Colonic mucosa (tissue), 4 donors: ENCODE measurements around the gene METTL1. TPM values are rescaled to one million over a fixed set of nuclear protein-coding genes. Genes with fewer than 3 reads are reported as not detected.

ENCODE experiments used
- DNase-seq: peaks from one replicate; pipeline ENCODE4 v3.0.0-alpha.2; 2020
- H3K27ac ChIP-seq: fragments of 200-600 bp; one replicate; pipeline ENCODE4 v1.8.0; 2021
- H3K27me3 ChIP-seq: fragments of 200-600 bp; one replicate; pipeline ENCODE4 v1.8.0; 2021
- H3K36me3 ChIP-seq: fragments of 200-600 bp; one replicate; pipeline ENCODE4 v1.8.0; 2021
- H3K4me1 ChIP-seq: fragments of 200-600 bp; one replicate; pipeline ENCODE4 v1.8.0; 2021; ENCODE audit warnings: mild to moderate bottlenecking
- H3K4me3 ChIP-seq: fragments of 200-600 bp; one replicate; pipeline ENCODE4 v1.8.0; 2021
- H3K9ac ChIP-seq, 2 donors: one replicate each; pipeline ENCODE4 v1.7.0; 2013; ENCODE audit warnings: control low read depth in 2 of 2, low read depth in 2 of 2, low read length in 2 of 2
- H3K9me3 ChIP-seq: fragments of 200-600 bp; one replicate; pipeline ENCODE4 v1.8.0; 2021
- CTCF ChIP-seq: fragments of 200-600 bp; IDR thresholded peaks from one replicate; pipeline ENCODE4 v1.8.0; 2022; ENCODE audit warnings: antibody characterized with exemption, mild to moderate bottlenecking
- intact Hi-C: fragments of 100-400 bp; cut with DNase I; formaldehyde crosslinking; loops from one replicate; pipeline ENCODE4 v1.14.1; 2022
- total RNA-seq, 2 donors: library from RNA; stranded (reverse); fragmentation: NEBNext Ultra II Directional in 1 of 2; extraction: Animal tissue kit (Norgen Biotek cat#: 25700) in 1 of 2; gene quantifications; one replicate each; pipeline ENCODE4 v1.2.1, GENCODE V29; 2021
- donor health status: healthy.
- donor health status: DM: no; HTN: no; CAD: no.
- donor health status: DM: no; HTN: no; CAD: no.

Gene METTL1
- total RNA-seq, 2 donors from 2014 or later = 7.1 to 18.9 TPM

- DNase-seq = no peak
- Histone ChIP-seq H3K4me3 (no peak overlapping the region), H3K27ac (no peak overlapping the region), H3K9ac (no peak overlapping the region), H3K9me3 (no peaks in the 10 kb centered on the region), H3K36me3 (no peaks in the 10 kb centered on the region), H3K27me3 (peaks cover 25% of the 10 kb centered on the region), H3K4me1 (peaks cover 12% of the 10 kb centered on the region)
- intact Hi-C loops = no loop called here
- TF ChIP-seq CTCF = no peak
Observed at GRCh38 chr12:57769594-57769993, 2.3 kb downstream of the METTL1 start.

- no peak for DNase-seq
- no peaks in the 10 kb centered on the region for H3K9me3 ChIP-seq
- no peaks in the 10 kb centered on the region for H3K36me3 ChIP-seq
- intact Hi-C loops = no loop called here
- H3K27ac ChIP-seq = no peak overlapping the region
- H3K27me3 ChIP-seq = peaks cover 25% of the 10 kb centered on the region
- peaks cover 12% of the 10 kb centered on the region for H3K4me1 ChIP-seq
- H3K4me3 ChIP-seq = no peak overlapping the region
- H3K9ac ChIP-seq = no peak overlapping the region
- no peak for TF ChIP-seq CTCF
Observed at GRCh38 chr12:57767876-57768275, 4.0 kb downstream of the METTL1 start.

GRCh38 chr12:57767305-57767698, 4.6 kb downstream of the METTL1 start:
- no peak for TF ChIP-seq CTCF
- peaks cover 25% of the 10 kb centered on the region for H3K27me3 ChIP-seq
- no peak for DNase-seq
- peak overlapping the region in 1 of 2 donors; percentile 8 for H3K9ac ChIP-seq
- H3K9me3 ChIP-seq = no peaks in the 10 kb centered on the region
- no peak overlapping the region for H3K27ac ChIP-seq
- H3K4me1 ChIP-seq = peaks cover 12% of the 10 kb centered on the region
- no peak overlapping the region for H3K4me3 ChIP-seq
- H3K36me3 ChIP-seq = no peaks in the 10 kb centered on the region
- intact Hi-C loops = no loop called here

GRCh38 chr12:57766464-57767304, 5.2 kb downstream of the METTL1 start, which contains the start of gene CYP27B1:
CYP27B1 (minus strand) TSS chr12:57767078; CDS start chr12:57767041, 37 bp downstream.
- Histone ChIP-seq H3K9ac (peak within 1 kb of the TSS; percentile 8 to 47), H3K9me3 (no peaks in the 10 kb centered on the region), H3K27ac (no peak within 1 kb of the TSS), H3K4me1 (peaks cover 12% of the 10 kb centered on the region), H3K27me3 (peaks cover 25% of the 10 kb centered on the region), H3K36me3 (no peaks in the 10 kb centered on the region), H3K4me3 (peak within 1 kb of the TSS; percentile 47)
- no peak for DNase-seq
- no peak for TF ChIP-seq CTCF
- intact Hi-C loops = no loop called here

- no peak overlapping the region for H3K27ac ChIP-seq
Observed at GRCh38 chr12:57765698-57766463, 6.0 kb downstream of the METTL1 start.

More at GRCh38 chr12:57765698-57766463, 6.0 kb downstream of the METTL1 start:
- Histone ChIP-seq H3K27me3 (peaks cover 25% of the 10 kb centered on the region), H3K9me3 (no peaks in the 10 kb centered on the region), H3K9ac (peak overlapping the region in 1 of 2 donors; percentile 57), H3K36me3 (no peaks in the 10 kb centered on the region), H3K4me1 (peaks cover 8% of the 10 kb centered on the region), H3K4me3 (peak overlapping the region; percentile 47)
- no peak for TF ChIP-seq CTCF
- intact Hi-C loops = no loop called here
- DNase-seq = no peak
